HG03280 (cell line): ENCODE results near the gene DDIT4L.
A peak's percentile ranks its signal among the peaks of the same experiment; 100 is the strongest.
"Not testable (repeated sequence)": the region's sequence is repeated elsewhere in the genome, so short reads cannot be mapped to it uniquely, and the experiment has no call there.

Experiments
- ATAC-seq: cut with Tn5 transposase; IDR thresholded peaks from one replicate; pipeline ENCODE4 v1.9.1; 2021; ENCODE audit warnings: mild to moderate bottlenecking, moderate library complexity; ENCODE audit not compliant: unreplicated experiment

DDIT4L gene, protein sequence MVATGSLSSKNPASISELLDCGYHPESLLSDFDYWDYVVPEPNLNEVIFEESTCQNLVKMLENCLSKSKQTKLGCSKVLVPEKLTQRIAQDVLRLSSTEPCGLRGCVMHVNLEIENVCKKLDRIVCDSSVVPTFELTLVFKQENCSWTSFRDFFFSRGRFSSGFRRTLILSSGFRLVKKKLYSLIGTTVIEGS

DNA sequence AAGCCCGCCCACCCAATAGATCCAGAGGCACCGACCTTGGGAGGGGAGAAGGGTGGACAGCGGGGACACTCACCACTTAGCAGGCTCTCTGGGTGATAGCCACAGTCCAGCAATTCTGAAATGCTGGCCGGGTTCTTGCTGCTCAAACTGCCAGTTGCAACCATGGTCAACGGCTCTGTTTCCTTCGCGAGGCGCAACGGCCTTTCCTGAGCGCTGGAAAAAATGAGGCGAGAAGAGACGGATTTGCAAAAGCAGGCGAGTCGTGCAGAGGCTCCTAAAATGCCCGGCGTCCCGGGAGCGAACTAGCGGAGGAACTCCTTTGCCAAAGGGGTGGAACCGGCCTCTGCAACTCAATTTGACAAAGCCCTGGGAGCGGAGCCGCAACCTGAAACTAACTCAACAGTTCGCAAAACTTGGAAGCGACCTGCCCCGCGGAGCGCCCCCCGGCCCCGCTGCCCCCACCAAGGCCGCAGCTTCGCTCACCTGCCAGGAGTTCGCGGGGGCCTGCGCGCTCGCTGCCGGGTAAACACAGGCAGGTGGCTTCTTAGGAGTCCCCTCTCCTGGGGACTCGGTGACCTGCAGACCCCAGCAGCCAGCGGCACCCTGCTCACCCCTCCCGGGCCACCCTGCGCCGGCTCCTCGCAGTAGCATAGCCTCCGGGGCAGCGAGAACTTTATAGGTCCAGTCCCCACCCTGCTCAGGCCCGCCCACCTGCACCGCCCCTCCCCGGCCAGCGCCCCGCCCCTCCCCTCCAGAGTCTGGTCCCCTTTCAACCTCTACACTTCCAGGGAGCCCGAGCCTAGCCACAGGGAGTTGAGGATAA is at the start of gene DDIT4L:
TSS of gene DDIT4L (minus strand) at position 649 of the 823 bp plus-strand sequence. CDS start at position 164, 485 bp downstream.
- ATAC-seq = no peak

DNA sequence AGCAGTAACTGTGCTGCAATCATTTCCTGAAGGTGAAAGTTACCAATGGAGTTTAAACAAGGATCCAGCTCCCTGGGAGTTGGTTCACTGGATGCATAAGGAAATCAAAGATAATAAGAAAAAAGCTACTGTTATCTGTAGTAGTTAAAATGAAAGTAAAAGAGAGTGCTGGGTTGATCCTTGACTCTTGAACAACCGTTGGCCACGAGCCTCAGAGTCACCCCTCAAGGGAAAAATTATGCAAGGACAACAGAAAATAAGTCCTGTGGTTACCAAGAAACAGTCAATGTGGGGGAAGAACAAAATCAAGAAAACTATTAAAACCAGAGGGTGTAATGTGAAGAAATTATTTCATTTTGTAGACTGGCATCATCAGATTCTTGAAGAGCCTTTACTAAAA is 49.7 kb upstream of the DDIT4L start:
- no peak for ATAC-seq

DNA sequence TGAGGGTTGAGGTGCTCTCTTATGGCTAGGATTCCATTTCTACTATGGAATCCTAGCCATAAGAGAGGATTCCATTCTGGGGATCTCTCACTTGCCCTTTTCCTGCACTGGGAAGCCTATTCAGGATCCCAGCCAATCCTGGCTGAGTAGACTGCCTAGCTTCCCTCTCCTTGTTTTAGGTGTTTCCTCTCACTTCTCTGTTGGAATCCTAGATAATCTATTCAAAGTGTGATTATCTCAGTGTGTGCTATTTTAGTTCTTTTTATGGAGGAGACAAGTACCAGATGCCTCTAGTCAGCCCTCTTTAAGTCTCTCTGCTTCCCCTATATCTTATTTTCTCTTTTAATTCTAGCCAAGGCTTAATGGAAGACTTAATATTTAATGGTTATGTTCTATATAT is 34.5 kb upstream of the DDIT4L start:
- ATAC-seq = no peak

DNA sequence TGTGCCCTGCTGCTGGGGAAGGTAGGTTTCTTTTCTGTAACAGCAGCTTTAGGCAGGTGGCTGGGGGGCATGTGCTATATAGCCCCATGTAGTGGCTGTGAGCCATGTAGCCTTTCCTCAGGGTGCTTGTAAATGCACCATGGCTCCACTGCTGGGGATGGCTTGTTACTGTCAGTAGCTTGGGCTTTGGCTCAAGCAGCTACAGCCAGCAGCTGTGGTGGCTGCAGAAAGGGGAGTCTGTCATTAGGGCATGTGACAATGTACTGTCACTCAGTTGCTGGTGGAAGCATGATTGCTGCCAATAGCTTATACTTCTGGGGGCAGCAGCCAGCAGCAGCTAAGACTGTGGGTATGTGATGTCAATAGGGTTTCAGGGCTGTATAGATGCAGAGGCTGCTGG is 33.9 kb upstream of the DDIT4L start:
- no peak for ATAC-seq

DNA sequence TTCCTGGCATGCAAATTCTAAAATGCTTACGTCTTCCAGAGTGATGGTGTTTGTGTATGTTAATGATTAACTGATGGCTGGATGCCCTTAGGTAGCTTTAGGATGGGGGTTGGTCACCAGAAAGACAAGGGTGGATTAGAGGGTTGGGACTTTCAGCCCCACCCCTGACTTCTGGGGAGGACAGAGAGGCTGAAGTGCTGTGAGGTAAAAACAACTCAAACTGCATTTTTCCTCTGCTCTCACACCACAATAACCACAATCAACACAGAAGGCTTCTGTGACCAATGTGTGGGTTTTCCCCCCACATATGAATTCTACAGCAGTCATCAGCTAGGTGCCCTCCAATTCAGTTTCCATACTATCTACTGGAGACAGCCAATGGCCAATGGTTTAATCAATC is 18.7 kb upstream of the DDIT4L start:
- peak; percentile 82 for ATAC-seq

DNA sequence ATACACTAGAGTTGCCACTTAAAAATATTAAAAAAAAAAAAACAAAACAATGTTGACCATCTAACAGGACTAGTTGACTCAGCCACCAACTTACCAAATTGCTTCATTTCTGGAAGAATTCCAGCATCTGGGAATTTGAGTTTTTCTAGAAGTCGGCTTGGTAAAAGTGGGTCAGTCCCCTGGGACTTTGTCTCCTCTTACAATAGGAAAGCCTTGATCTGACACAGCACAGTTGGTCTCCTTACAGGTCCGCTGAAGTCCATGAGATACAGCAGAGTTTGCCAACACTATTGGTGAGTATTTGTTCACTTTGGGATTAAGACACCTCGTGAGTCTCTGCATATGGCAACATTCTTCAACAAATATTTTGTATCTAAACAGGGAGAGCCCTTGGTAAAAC is 18.2 kb upstream of the DDIT4L start:
- ATAC-seq = no peak

DNA sequence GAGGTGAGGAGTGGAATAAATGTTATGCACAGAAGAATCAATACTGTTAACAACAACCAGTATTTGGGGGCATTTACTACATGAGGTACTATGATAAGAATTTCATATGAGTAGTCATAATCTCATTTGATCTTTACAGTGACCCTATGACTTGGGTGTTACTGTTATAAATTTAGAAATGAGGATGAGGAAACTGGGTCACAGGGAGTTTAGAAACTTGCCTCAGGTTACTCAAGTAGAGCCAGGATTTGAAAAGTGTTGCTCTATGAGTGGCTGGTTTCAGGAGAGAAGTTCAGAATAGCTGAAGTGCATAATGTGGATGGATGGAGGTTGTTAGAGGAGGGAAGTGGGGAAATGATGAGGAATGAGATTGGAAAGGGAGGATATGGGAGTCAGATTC is 16.6 kb upstream of the DDIT4L start:
- no peak for ATAC-seq

DNA sequence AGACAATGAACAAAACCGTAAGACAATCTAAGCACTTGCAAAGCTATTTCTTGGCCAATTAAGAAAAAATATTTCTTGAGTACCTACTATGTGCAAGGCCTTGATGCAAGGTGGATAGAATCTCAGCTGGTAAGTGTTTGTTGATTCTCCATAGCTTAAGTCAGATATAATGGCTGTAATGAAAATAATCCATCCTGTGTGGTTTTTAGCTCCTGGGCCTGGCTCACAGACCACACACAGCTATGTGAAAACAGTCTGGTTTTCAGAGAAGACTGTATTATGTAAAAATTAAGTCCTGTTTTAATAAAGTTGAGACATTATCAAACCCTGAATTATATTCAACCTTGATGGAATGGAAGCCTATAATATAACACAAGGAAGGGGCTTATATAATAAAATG is 7.8 kb upstream of the DDIT4L start:
- no peak for ATAC-seq

DNA sequence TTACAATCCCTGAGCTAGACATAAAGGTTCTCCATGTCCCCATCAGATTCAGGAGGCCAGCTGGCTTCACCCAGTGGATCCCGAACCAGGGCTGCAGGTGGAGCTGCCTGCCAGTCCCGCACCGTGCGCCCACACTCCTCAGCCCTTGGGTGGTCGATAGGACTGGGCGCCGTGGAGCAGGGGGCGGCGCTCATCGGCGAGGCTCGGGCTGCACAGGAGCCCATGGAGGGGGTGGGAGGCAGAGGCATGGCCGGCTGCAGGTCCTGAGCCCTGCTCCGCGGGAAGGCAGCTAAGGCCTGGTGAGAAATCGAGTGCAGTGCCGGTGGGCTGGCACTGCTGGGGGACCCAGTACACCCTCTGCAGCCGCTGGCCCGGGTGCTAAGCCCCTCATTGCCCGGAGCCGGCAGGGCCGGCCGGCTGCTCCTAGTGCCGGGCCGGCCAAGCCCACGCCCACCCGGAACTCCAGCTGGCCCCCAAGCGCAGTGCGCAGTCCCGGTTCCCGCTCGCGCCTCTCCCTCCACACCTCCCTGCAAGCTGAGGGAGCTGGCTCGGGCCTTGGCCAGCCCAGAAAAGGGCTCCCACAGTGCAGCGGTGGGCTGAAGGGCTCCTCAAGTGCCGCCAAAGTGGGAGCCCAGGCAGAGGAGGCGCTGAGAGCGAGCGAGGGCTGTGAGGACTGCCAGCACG is 6.3 kb upstream of the DDIT4L start:
- ATAC-seq = not testable (repeated sequence)

DNA sequence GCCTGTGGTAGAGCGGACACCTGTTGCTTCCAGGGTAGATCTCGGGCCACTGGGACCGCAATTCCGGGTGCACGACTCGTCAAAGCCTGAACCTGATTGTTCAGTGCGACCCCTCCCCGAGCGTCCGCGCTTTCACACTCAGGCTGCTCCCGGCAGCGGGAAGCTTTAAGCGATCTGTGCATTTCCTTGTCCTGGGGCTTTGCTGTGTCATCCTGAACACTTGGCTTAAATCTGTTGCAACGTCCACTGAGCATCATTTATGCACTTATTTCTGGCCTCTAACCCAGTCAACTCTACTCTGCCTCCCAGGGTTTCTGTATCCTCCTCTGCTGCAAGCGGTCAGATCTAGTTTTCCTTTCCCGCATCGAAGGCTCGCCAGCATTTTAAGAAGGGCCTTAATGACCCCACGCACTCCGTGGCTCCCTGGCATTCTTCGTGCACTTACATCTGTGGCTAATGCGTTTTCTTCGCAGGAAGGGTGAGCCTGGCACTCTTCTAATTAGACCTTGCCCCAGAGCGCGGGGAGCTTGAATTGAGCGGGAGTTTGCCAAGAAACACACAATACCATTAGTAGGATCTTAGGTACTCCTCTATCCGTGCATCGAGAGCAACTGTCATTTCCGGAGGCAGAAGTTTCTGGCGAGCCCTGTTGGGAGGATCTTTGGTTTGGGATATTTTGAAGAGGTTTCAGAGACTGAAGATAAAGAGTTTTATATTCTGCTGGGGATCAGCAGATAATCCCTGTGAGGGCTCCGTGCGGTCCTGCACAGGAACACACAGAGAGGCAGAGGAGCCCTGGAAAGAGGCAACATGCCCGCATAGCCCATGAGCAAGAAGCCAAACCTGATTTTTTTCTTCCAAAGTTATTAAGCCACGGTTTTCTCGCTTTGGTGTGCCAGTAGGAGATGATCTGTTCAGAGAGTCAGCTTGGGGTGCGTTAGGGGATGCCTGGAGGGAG is 654 bp upstream of the DDIT4L start:
- no peak for ATAC-seq

DNA sequence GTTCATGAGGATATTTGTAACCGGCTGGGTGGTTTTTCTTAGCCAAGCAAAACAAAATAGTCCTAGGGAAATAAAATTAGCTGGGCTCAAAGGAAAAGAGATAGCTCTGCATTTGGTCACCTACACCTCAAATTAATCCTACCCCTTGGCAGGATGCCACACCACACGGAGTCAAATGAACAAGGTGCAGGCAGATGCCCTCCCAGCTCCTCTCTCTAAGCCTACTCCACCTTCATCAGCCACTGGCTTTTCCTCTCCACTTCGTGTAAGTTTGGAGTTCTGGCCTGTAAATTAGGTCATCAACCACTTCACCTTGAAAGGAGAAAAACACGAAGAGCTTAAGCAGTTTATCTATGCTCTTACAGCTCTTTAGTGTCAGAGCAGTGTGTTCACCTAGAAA is 1.4 kb downstream of the DDIT4L start:
- no peak for ATAC-seq

DNA sequence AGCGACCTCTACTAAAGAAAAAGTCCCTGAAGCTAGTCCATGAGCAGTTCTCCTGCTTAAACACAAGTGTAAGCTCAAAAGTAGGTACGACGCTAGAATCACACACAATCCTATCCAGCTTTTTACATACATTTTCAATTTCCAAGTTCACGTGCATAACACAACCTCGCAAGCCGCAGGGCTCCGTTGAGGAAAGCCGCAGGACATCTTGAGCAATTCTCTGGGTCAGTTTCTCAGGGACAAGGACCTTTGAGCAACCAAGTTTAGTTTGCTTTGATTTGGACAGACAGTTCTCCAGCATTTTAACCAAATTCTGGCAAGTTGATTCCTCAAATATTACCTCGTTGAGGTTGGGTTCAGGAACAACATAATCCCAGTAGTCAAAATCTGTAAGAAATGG is 2.5 kb downstream of the DDIT4L start:
- no peak for ATAC-seq

DNA sequence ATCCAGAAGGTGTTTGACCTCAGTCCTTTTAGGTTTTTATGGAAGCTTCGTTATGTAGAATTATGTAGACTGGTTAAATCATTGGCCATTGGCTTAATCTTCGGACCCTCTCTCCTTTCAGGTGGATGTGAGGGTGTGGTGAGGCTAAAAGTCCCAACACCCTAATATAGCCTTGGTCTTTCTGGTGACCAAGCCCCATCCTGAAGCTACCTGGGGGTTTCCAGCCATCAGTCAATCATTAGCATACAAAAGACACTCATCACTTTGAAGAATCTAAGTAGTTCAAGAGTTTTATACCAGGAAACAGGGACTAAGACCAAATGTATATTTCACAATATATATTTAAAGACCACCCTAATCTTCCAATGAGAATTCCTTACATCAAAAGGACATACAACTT is 5.5 kb downstream of the DDIT4L start:
- no peak for ATAC-seq

DNA sequence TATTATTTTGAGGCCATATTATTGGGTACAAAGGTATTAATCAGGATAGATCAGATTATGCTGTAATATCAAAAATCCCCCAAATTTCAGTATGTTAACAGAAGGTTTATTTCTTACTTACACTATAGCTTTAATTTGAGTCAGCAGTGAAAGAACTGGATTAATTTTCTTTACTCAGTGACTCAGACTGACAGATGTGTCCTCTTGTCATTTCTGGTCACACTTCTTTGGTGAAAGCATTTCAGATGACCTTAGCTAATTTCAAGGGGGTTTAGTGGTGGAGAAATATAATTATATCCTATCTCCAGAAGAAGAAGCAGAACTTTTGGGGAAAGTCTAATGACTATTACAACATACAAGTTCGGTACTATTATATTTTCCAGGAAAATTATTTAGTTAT is 12.4 kb downstream of the DDIT4L start:
- no peak for ATAC-seq

DNA sequence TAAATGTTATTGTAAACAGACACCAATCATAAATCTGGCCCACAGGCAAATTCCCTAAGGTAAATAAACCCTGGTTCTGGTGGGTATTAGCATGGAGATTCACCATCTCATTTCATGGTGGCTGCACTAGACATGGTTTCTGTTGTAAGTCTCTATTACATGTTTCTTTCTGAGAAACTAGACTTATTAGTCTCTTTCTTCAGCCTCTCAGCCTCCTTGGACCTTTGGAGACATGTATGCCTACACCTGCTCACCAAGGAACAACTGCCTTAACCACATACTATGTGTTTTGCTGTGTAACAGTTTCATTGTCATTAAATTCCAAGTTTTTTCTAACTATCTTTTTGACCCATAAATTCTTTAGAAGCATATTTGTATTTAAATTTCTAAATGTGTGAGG is 13.1 kb downstream of the DDIT4L start:
- no peak for ATAC-seq

DNA sequence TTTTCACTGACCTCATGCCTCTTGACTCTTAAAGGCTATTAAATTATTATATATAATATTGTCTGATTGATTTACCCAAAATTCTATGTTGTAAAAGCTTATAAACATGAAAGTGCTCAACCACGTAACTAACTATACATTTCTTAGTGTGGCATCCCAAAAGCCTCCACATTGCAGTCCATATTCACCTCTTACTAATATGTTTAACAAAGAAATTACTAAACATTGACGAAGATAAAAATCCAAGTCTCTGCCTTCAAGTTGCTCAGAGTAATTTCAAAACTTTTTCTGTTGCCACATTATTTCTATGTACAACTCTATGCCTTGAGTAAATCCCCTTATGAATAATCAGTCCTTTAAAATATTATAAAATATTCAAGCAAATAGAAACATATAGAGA is 14.4 kb downstream of the DDIT4L start:
- no peak for ATAC-seq

DNA sequence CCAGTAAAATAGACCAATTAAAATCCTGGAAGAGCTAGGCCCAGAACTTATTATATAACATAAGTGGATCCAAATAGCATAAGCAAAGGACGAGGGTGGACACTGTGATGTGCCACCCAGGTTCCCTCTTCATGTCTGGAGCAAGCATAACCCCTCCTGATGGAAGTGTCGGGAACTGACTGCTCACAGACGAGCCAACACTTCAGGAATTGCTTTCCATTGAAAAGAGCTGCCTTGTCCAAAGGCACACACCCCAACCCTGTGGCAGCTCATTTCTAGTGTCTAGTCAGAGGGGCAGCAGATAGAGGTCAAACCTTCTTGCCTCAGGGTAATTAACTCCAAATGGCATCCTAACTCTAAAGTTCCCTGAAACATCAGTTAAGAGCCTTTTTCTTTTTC is 15.3 kb downstream of the DDIT4L start:
- no peak for ATAC-seq

DNA sequence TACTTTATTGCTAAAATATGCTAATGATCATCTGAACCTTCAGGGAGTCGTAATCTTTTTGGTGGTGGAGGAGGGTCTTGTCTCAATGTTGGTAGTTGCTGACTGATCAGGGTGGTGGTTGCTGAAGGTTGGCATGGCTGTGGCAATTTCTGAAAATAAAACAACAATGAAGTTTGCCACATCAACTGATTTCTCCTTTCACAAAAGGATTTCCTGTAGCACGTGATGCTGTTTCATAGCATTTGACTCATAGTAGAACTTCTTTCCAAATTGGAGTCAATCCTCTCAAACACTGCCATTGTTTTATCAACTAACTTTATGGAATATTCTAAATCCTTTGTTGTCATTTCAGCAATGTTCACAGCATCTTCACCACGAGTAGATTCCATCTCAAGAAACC is 19.3 kb downstream of the DDIT4L start:
- no peak for ATAC-seq

DNA sequence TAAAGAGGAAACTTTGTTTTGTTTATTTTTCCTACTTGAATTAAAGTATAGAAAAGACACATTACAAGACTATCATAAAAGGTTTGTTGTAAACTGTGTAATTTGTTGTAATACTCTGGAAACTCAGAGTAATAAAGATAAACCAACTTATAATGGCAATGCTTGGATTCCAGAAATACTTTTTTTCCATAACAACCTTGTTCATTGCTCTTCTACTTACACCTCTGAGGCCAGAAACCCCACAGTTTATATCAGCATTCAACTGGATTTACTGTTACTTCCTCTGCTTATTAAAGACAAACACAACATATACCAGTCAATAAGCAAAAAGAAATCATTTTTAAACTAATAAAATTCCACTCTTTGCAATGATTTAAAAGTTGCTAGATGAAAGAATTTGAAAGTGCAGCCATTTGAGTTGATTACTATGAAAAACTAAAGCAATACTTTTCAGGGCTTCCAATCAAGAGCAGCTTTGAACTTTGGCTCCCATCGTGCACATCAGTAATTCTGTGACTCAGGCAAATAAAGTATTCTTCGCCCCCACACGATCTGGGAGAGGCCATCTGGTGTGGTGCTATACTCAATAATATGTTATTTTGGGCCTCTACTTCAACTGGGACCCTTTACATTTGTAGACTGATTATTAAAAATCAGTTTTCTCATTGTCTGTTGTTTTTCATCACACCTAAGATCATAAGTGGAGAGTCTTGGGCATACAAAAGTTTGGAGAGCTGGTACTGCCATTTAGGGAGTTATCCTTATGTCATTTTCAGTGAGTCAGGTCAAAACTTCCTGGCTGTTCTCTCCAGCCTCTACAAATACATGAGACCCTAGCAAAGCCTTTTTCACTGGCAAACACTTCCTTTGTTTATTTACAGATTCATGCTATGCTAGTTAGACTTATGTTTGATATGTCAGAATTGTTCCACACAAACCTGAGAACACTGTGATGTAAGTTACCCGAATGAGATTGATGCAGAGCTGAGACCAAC is 20.5 kb downstream of the DDIT4L start:
- ATAC-seq = no peak

DNA sequence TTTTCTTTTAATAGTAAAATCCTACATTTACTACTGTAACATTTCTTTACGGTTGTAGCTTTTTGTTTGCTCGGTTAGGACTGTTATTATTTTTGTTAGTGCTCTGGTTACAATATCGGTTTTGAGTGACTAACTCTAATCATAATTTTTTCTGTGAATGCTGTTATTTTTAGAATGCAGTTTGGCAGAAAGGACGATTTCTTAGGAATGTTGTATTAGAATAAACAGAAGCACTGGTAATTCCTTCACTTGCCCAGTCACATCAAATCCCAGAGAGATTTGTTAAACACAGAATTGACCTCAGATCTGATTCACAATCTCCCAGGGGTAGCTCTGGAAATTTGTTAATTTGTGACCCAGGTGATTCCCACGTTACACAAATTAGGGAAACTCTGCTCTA is 21.7 kb downstream of the DDIT4L start:
- no peak for ATAC-seq
